HEK293 (cell line): ENCODE data around the gene JUND.

ENCODE experiments used
- CTCF ChIA-PET: fragments of 350-600 bp; formaldehyde crosslinking; extraction: SDS; loops from one replicate; lab custom pipeline; 2021; ENCODE audit warnings: antibody characterized with exemption; lab: Yijun Ruan, JAX
- POLR2A ChIA-PET: fragments of 300-600 bp; formaldehyde crosslinking; extraction: SDS; loops from one replicate; lab custom pipeline; 2020; ENCODE audit warnings: antibody characterized with exemption, inconsistent platforms; lab: Yijun Ruan, JAX
- H3K27ac ChIP-seq: fragments of 200-500 bp; sonication (Bioruptor generic); 2 replicates; pipeline ENCODE4 v1.5.1; 2014; ENCODE audit warnings: low read depth, low read length, control low read depth, inconsistent platforms; ENCODE audit errors: extremely low read depth
- H3K36me3 ChIP-seq, 2 experiments: fragments of 200-500 bp in 1 of 2; sonication (Bioruptor generic) in 1 of 2; 1 replicate in 1 of 2; 2 replicates in 1 of 2; pipeline ENCODE4 v1.5.1; 2014 to 2017; ENCODE audit warnings: inconsistent platforms in 2 of 2, low read length in 2 of 2; ENCODE audit not compliant: control insufficient read depth in 2 of 2, insufficient read depth in 1 of 2
- H3K4me1 ChIP-seq: fragments of 200-500 bp; sonication (Bioruptor generic); 2 replicates; pipeline ENCODE4 v1.5.1; 2014; ENCODE audit warnings: mild to moderate bottlenecking, low read length, inconsistent platforms; ENCODE audit not compliant: control insufficient read depth, insufficient read depth
- H3K4me3 ChIP-seq: 2 replicates; pipeline ENCODE4 v1.5.1; 2011; ENCODE audit warnings: low read depth, mild to moderate bottlenecking, control low read depth, low read length, moderate library complexity
- H3K9me3 ChIP-seq: fragments of 200-500 bp; sonication (Bioruptor generic); 2 replicates; pipeline ENCODE4 v1.5.1; 2014; ENCODE audit warnings: low read depth, low read length, inconsistent platforms; ENCODE audit not compliant: control insufficient read depth, insufficient read depth
- EGR2 ChIP-seq: fragments of 450-650 bp; formaldehyde crosslinking; IDR thresholded peaks from 2 replicates; pipeline ENCODE4 v1.5.1; 2016; ENCODE audit warnings: low read depth, missing biosample characterization, missing genetic modification characterization
- IKZF3 ChIP-seq: fragments of 450-650 bp; IDR thresholded peaks from 2 replicates; pipeline ENCODE4 v1.5.0; 2018; ENCODE audit warnings: missing biosample characterization, mild to moderate bottlenecking, missing genetic modification characterization, moderate library complexity
- MEIS1 ChIP-seq: sonication (generic); formaldehyde crosslinking; IDR thresholded peaks from 2 replicates; pipeline ENCODE4 v1.8.1; 2022; ENCODE audit warnings: missing genetic modification reagents, mild to moderate bottlenecking, borderline replicate concordance
- MZF1 ChIP-seq: fragments of 450-650 bp; formaldehyde crosslinking; IDR thresholded peaks from 2 replicates; pipeline ENCODE4 v1.5.1; 2017; ENCODE audit warnings: missing biosample characterization, missing genetic modification characterization, borderline replicate concordance
- SETDB1 ChIP-seq: IDR thresholded peaks from one replicate; pipeline ENCODE4 v1.6.1; 2017; ENCODE audit warnings: mild to moderate bottlenecking, low read length, moderate library complexity, mixed read lengths; ENCODE audit not compliant: insufficient read length
- ZNF146 ChIP-seq: fragments of 450-650 bp; formaldehyde crosslinking; IDR thresholded peaks from 2 replicates; pipeline ENCODE4 v1.5.1; 2016; ENCODE audit warnings: missing biosample characterization, missing genetic modification characterization
- ZNF214 ChIP-seq: fragments of 450-650 bp; formaldehyde crosslinking; IDR thresholded peaks from 2 replicates; pipeline ENCODE4 v1.5.1; 2017; ENCODE audit warnings: missing biosample characterization, mild to moderate bottlenecking, missing genetic modification characterization, borderline replicate concordance
- ZNF223 ChIP-seq: fragments of 450-650 bp; formaldehyde crosslinking; IDR thresholded peaks from 2 replicates; pipeline ENCODE4 v1.5.1; 2016; ENCODE audit warnings: missing biosample characterization, missing genetic modification characterization
- ZNF341 ChIP-seq: fragments of 450-650 bp; formaldehyde crosslinking; IDR thresholded peaks from 2 replicates; pipeline ENCODE4; 2016; ENCODE audit warnings: low read depth, missing biosample characterization, missing genetic modification characterization
- ZNF514 ChIP-seq: fragments of 450-650 bp; formaldehyde crosslinking; IDR thresholded peaks from 2 replicates; pipeline ENCODE4 v1.5.1; 2016; ENCODE audit warnings: missing biosample characterization, missing genetic modification characterization
- ZNF548 ChIP-seq: fragments of 450-650 bp; formaldehyde crosslinking; IDR thresholded peaks from 2 replicates; pipeline ENCODE4 v1.5.1; 2016; ENCODE audit warnings: missing biosample characterization, missing genetic modification characterization
- ZNF664 ChIP-seq: fragments of 450-650 bp; formaldehyde crosslinking; IDR thresholded peaks from 2 replicates; pipeline ENCODE4 v1.5.1; 2016; ENCODE audit warnings: missing biosample characterization, missing genetic modification characterization
- ZNF677 ChIP-seq: fragments of 450-650 bp; IDR thresholded peaks from 2 replicates; pipeline ENCODE4 v1.5.0; 2018; ENCODE audit warnings: missing biosample characterization, mild to moderate bottlenecking, missing genetic modification characterization, moderate library complexity
- ZNF701 ChIP-seq: fragments of 450-650 bp; formaldehyde crosslinking; IDR thresholded peaks from 2 replicates; pipeline ENCODE4 v1.5.1; 2016; ENCODE audit warnings: missing biosample characterization, missing genetic modification characterization
- ZNF843 ChIP-seq: fragments of 450-650 bp; formaldehyde crosslinking; IDR thresholded peaks from 2 replicates; pipeline ENCODE4 v1.5.1; 2016; ENCODE audit warnings: missing biosample characterization, missing genetic modification characterization
- ZSCAN23 ChIP-seq: fragments of 450-650 bp; formaldehyde crosslinking; IDR thresholded peaks from 2 replicates; pipeline ENCODE4 v1.5.1; 2016; ENCODE audit warnings: missing biosample characterization, missing genetic modification characterization
- TF ChIP-seq, protein P1 (sequence below): fragments of 450-650 bp; formaldehyde crosslinking; IDR thresholded peaks from 2 replicates; pipeline ENCODE4 v1.5.1; 2016; ENCODE audit warnings: missing biosample characterization, missing genetic modification characterization
- TF ChIP-seq, protein P2 (sequence below): fragments of 450-650 bp; formaldehyde crosslinking; optimal IDR thresholded peaks from 2 replicates; pipeline ENCODE3; 2016; ENCODE audit warnings: missing biosample characterization, mild to moderate bottlenecking, missing genetic modification characterization
- TF ChIP-seq, protein P3 (sequence below): fragments of 450-650 bp; formaldehyde crosslinking; IDR thresholded peaks from 2 replicates; pipeline ENCODE4 v1.5.1; 2016; ENCODE audit warnings: missing biosample characterization, missing genetic modification characterization
- TF ChIP-seq, protein P4 (sequence below): fragments of 450-650 bp; formaldehyde crosslinking; IDR thresholded peaks from 2 replicates; pipeline ENCODE4 v1.5.1; 2016; ENCODE audit warnings: missing biosample characterization, missing genetic modification characterization
- TF ChIP-seq, protein P5 (sequence below): fragments of 450-650 bp; formaldehyde crosslinking; IDR thresholded peaks from 2 replicates; pipeline ENCODE4 v1.5.1; 2017; ENCODE audit warnings: missing biosample characterization, missing genetic modification characterization
- TF ChIP-seq, protein P6 (sequence below): fragments of 450-650 bp; formaldehyde crosslinking; IDR thresholded peaks from 2 replicates; pipeline ENCODE4 v1.5.1; 2016; ENCODE audit warnings: missing biosample characterization, missing genetic modification characterization

Gene JUND

DNA sequence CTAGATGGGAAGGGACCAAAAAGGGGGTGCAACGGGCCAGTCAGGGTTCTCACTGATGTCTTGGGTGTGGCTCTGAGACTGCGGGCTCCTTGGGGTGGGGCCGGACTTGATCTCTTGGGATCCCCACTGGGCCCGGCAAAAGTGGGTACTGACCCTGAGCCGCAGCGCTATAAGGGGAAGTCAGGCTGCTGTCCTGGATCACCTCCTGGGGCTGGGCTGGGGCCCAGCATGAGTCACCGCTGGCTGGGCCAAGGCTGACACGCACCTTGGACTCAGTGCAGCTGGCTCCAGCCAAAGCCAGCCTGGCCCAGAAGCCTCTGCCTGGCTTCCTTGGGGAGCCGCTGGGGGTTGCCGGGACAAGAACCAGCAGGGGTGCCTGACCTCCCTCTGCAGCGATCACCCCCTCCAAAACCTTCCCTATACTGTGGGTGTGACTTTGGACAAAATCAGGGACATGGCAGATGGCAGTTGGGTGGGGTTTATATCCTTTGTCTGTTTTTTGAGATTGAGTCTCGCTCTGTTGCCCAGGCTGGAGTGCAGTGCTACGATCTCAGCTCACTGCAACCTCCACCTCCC, 6.6 kb downstream of the JUND start (continued):
- no peak for TF ChIP-seq MEIS1 (CRISPR knock-in tag)
- TF ChIP-seq, protein P1, sequence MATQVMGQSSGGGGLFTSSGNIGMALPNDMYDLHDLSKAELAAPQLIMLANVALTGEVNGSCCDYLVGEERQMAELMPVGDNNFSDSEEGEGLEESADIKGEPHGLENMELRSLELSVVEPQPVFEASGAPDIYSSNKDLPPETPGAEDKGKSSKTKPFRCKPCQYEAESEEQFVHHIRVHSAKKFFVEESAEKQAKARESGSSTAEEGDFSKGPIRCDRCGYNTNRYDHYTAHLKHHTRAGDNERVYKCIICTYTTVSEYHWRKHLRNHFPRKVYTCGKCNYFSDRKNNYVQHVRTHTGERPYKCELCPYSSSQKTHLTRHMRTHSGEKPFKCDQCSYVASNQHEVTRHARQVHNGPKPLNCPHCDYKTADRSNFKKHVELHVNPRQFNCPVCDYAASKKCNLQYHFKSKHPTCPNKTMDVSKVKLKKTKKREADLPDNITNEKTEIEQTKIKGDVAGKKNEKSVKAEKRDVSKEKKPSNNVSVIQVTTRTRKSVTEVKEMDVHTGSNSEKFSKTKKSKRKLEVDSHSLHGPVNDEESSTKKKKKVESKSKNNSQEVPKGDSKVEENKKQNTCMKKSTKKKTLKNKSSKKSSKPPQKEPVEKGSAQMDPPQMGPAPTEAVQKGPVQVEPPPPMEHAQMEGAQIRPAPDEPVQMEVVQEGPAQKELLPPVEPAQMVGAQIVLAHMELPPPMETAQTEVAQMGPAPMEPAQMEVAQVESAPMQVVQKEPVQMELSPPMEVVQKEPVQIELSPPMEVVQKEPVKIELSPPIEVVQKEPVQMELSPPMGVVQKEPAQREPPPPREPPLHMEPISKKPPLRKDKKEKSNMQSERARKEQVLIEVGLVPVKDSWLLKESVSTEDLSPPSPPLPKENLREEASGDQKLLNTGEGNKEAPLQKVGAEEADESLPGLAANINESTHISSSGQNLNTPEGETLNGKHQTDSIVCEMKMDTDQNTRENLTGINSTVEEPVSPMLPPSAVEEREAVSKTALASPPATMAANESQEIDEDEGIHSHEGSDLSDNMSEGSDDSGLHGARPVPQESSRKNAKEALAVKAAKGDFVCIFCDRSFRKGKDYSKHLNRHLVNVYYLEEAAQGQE (tag by site-specific recombination), result 0 out of 2 replicates have a peak, but pooled peaks have one; percentile 24
- TF ChIP-seq ZNF701, result no peak

DNA sequence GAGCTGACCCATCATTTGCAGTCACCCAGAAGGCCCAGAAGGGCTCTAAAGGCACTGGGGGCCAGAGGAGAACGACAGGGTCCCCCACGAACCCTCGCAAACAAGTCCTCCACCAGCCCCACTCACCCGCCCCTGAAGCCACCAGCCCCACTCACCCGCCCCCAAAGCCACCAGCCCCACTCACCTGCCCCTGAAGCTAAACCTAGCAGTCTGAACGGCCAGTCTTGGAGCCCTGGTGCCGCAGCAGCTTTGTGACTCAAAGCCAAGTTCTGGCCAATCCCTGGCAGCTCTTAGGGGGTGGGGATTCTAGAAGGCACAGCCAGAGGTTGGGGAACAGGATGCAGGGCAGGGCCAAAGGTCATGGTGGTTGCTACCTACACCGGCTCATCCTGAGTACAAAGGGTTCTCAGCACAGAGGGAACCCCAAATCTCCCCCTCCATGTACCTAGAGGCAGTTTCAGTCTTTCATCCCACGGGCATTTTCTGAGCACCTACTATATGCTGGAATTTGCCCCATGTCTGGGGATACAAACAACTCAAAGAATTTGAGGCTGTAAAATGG, 7.1 kb downstream of the JUND start, which contains the start of gene IQCN:
Gene IQCN (minus strand): TSS at position 234 of the 562 bp plus-strand sequence. CDS start 4,974 bp downstream, outside the sequence.
- Histone ChIP-seq H3K9me3 (no peaks in the 10 kb centered on the region), H3K36me3 (peaks cover 3 to 12% of the 10 kb centered on the region in 2 experiments; a peak in 2 of 3 replicates), H3K4me1 (no peaks in the 10 kb centered on the region), H3K4me3 (no peak within 1 kb of the TSS), H3K27ac (no peak within 1 kb of the TSS)
- ChIA-PET POLR2A (interaction anchor here (0.6 kb wide), 1 partner anchor 55 kb away, joined by 3 read pairs; no protein-coding TSS in a partner anchor), CTCF (interaction anchor here (0.6 to 1.5 kb wide), 5 partner anchors 23 to 969 kb away, joined by 3 to 8 read pairs (median 4); no protein-coding TSS in a partner anchor)
- TF ChIP-seq IKZF3, result no peak
- TF ChIP-seq, protein P2, sequence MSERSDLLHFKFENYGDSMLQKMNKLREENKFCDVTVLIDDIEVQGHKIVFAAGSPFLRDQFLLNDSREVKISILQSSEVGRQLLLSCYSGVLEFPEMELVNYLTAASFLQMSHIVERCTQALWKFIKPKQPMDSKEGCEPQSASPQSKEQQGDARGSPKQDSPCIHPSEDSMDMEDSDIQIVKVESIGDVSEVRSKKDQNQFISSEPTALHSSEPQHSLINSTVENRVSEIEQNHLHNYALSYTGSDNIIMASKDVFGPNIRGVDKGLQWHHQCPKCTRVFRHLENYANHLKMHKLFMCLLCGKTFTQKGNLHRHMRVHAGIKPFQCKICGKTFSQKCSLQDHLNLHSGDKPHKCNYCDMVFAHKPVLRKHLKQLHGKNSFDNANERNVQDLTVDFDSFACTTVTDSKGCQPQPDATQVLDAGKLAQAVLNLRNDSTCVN, result no peak
- TF ChIP-seq ZNF223 (tag by site-specific recombination), result no peak
- TF ChIP-seq EGR2 (tag by site-specific recombination), result peak; percentile 49
- TF ChIP-seq ZSCAN23 (tag by site-specific recombination), result no peak
- peak; percentile 99 for TF ChIP-seq ZNF664 (tag by site-specific recombination)
- TF ChIP-seq ZNF146 (tag by site-specific recombination), result no peak
- TF ChIP-seq, protein P3, sequence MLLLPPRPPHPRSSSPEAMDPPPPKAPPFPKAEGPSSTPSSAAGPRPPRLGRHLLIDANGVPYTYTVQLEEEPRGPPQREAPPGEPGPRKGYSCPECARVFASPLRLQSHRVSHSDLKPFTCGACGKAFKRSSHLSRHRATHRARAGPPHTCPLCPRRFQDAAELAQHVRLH, result no peak
- TF ChIP-seq SETDB1, result no peak
- TF ChIP-seq, protein P4, sequence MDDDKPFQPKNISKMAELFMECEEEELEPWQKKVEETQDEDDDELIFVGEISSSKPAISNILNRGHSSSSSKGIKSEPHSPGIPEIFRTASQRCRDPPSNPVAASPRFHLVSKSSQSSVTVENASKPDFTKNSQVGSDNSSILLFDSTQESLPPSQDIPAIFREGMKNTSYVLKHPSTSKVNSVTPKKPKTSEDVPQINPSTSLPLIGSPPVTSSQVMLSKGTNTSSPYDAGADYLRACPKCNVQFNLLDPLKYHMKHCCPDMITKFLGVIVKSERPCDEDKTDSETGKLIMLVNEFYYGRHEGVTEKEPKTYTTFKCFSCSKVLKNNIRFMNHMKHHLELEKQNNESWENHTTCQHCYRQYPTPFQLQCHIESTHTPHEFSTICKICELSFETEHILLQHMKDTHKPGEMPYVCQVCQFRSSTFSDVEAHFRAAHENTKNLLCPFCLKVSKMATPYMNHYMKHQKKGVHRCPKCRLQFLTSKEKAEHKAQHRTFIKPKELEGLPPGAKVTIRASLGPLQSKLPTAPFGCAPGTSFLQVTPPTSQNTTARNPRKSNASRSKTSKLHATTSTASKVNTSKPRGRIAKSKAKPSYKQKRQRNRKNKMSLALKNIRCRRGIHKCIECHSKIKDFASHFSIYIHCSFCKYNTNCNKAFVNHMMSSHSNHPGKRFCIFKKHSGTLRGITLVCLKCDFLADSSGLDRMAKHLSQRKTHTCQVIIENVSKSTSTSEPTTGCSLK (tag by site-specific recombination), result no peak
- TF ChIP-seq ZNF701, result no peak
- no peak for TF ChIP-seq ZNF514 (tag by site-specific recombination)
- peak; percentile 65 for TF ChIP-seq ZNF341 (tag by site-specific recombination)
- TF ChIP-seq ZNF843, result no peak
- TF ChIP-seq ZNF677 (tag by site-specific recombination), result no peak
- TF ChIP-seq, protein P5, sequence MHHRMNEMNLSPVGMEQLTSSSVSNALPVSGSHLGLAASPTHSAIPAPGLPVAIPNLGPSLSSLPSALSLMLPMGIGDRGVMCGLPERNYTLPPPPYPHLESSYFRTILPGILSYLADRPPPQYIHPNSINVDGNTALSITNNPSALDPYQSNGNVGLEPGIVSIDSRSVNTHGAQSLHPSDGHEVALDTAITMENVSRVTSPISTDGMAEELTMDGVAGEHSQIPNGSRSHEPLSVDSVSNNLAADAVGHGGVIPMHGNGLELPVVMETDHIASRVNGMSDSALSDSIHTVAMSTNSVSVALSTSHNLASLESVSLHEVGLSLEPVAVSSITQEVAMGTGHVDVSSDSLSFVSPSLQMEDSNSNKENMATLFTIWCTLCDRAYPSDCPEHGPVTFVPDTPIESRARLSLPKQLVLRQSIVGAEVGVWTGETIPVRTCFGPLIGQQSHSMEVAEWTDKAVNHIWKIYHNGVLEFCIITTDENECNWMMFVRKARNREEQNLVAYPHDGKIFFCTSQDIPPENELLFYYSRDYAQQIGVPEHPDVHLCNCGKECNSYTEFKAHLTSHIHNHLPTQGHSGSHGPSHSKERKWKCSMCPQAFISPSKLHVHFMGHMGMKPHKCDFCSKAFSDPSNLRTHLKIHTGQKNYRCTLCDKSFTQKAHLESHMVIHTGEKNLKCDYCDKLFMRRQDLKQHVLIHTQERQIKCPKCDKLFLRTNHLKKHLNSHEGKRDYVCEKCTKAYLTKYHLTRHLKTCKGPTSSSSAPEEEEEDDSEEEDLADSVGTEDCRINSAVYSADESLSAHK (tag by site-specific recombination), result peak; percentile 21; the same call in 1 of the 2 replicates
- no peak for TF ChIP-seq ZNF214 (tag by site-specific recombination)
- TF ChIP-seq ZNF548, result no peak
- TF ChIP-seq, protein P6, sequence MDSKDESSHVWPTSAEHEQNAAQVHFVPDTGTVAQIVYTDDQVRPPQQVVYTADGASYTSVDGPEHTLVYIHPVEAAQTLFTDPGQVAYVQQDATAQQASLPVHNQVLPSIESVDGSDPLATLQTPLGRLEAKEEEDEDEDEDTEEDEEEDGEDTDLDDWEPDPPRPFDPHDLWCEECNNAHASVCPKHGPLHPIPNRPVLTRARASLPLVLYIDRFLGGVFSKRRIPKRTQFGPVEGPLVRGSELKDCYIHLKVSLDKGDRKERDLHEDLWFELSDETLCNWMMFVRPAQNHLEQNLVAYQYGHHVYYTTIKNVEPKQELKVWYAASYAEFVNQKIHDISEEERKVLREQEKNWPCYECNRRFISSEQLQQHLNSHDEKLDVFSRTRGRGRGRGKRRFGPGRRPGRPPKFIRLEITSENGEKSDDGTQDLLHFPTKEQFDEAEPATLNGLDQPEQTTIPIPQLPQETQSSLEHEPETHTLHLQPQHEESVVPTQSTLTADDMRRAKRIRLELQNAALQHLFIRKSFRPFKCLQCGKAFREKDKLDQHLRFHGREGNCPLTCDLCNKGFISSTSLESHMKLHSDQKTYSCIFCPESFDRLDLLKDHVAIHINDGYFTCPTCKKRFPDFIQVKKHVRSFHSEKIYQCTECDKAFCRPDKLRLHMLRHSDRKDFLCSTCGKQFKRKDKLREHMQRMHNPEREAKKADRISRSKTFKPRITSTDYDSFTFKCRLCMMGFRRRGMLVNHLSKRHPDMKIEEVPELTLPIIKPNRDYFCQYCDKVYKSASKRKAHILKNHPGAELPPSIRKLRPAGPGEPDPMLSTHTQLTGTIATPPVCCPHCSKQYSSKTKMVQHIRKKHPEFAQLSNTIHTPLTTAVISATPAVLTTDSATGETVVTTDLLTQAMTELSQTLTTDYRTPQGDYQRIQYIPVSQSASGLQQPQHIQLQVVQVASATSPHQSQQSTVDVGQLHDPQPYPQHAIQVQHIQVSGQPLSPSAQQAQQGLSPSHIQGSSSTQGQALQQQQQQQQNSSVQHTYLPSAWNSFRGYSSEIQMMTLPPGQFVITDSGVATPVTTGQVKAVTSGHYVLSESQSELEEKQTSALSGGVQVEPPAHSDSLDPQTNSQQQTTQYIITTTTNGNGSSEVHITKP (tag by site-specific recombination), result no peak
- TF ChIP-seq MZF1, result 0 out of 2 replicates have a peak, but pooled peaks have one; percentile 43
